Mammary epithelial cell (primary cell): Measurements from ENCODE around the gene MYH14.

Source experiments
- EZH2 ChIP-seq: IDR thresholded peaks from 2 replicates; pipeline ENCODE4 v1.6.1; 2012; ENCODE audit warnings: low read length, inconsistent platforms, borderline replicate concordance
- TF ChIP-seq, protein P1 (sequence below), 2 donors: IDR thresholded peaks in 1 of 2; conservative IDR thresholded peaks in 1 of 2; 2 replicates each; pipeline ENCODE4 v1.5.1; 2011 to 2012; ENCODE audit warnings: inconsistent platforms in 2 of 2, low read length in 2 of 2, mild to moderate bottlenecking in 2 of 2, control low read depth in 1 of 2, low read depth in 1 of 2; ENCODE audit not compliant: insufficient read depth in 1 of 2; ENCODE audit errors: extremely low read depth in 1 of 2

DNA sequence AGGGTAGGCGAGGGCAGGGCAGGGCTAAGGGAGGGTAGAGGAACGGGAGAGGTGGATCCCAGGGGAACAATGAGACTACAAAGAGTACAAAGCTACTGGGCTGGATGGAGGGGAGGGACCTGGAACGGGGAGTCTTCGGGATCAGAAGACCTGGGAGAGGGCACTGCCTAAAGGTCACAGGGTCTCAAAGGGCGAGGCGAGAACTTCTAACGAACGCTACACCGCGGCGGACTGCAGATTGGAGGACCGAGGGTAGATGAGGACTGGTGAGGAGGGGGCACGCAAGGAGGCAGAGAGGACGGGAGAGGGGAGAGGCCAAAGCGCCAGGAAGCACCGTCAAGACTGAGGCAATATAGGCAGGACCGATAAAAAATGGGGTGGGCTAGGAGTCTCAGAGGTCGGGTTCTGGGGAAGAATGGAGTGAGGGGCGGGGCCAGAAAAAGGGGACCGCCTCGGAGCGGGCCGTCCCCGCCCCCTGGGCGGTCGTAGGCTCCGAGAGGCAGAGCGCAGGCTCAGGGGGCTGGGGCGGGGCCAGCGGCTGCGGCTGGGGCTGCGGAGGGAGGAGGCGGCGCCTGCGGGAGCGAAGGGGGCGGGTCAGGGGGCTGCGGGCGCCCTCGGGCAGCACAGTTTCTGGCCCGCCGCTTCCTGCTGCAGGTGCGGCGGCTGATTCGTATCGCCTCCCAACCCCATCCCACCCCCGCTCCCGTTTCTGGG is 127.1 kb downstream of the MYH14 start:
- TF ChIP-seq, protein P1, sequence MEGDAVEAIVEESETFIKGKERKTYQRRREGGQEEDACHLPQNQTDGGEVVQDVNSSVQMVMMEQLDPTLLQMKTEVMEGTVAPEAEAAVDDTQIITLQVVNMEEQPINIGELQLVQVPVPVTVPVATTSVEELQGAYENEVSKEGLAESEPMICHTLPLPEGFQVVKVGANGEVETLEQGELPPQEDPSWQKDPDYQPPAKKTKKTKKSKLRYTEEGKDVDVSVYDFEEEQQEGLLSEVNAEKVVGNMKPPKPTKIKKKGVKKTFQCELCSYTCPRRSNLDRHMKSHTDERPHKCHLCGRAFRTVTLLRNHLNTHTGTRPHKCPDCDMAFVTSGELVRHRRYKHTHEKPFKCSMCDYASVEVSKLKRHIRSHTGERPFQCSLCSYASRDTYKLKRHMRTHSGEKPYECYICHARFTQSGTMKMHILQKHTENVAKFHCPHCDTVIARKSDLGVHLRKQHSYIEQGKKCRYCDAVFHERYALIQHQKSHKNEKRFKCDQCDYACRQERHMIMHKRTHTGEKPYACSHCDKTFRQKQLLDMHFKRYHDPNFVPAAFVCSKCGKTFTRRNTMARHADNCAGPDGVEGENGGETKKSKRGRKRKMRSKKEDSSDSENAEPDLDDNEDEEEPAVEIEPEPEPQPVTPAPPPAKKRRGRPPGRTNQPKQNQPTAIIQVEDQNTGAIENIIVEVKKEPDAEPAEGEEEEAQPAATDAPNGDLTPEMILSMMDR (conservative IDR thresholded peaks at IDR 0.05 in 1 of 2, IDR thresholded peaks at IDR 0.05 in 1 of 2; ENCODE audit: extremely low read depth in 1 of 2, insufficient read depth in 1 of 2, low read depth in 1 of 2, low read length in 2 of 2): no peak
- peak; percentile 57 for TF ChIP-seq EZH2
